ENCODE data around the gene LSM11. TPM values are rescaled to one million over a fixed set of nuclear protein-coding genes. Genes with fewer than 3 reads are reported as not detected.

Gene LSM11
- total RNA-seq, 6 experiments from 2014 or later: 0.75 to 1.5 (median 1.0) TPM

- no peak for ATAC-seq
- Histone ChIP-seq H3K27ac (no peak overlapping the region), H3K4me1 (no peaks in the 10 kb centered on the region), H3K36me3 (no peaks in the 10 kb centered on the region), H3K4me3 (no peak overlapping the region), H3K9me3 (no peaks in the 10 kb centered on the region), H3K27me3 (no peaks in the 10 kb centered on the region)
- DNase-seq: no peak
- intact Hi-C loops (cut with DNase I): no loop called here
- TF ChIP-seq CTCF (IDR thresholded peaks at IDR 0.05) (no peak), POLR2A (IDR thresholded peaks at IDR 0.05) (no peak)
Measured at GRCh38 chr5:157709346-157709745, 34.2 kb upstream of the LSM11 start.

GRCh38 chr5:157710431-157710830 is 33.1 kb upstream of the LSM11 start:
- no peak overlapping the region for H3K4me3 ChIP-seq
- 64% methylated on average over 3 of the region's 3 CpGs for WGBS (ENCODE audit: insufficient coverage, low coverage, low lambda C conversion rate, missing lambda C conversion rate)
- no peaks in the 10 kb centered on the region for H3K9me3 ChIP-seq
- no peaks in the 10 kb centered on the region for H3K36me3 ChIP-seq
- no peaks in the 10 kb centered on the region for H3K27me3 ChIP-seq
- ATAC-seq (no peak), DNase-seq (no peak)
- H3K27ac ChIP-seq: no peak overlapping the region
- H3K4me1 ChIP-seq: no peaks in the 10 kb centered on the region
- intact Hi-C loops (cut with DNase I): loop anchor here in 1 of 2 donors (10.0 kb wide), 1 partner anchor 266 kb away; no protein-coding TSS in a partner anchor
- TF ChIP-seq POLR2A (IDR thresholded peaks at IDR 0.05) (no peak), CTCF (IDR thresholded peaks at IDR 0.05) (no peak)

GRCh38 chr5:157710882-157711281 is 32.6 kb upstream of the LSM11 start:
- ATAC-seq (no peak), DNase-seq (no peak)

GRCh38 chr5:157713830-157714595 is 29.5 kb upstream of the LSM11 start:
- H3K36me3 ChIP-seq: no peaks in the 10 kb centered on the region
- H3K4me1 ChIP-seq: peaks cover 0 to 4% (median 0%) of the 10 kb centered on the region in 4 donors
- DNase-seq (no peak), ATAC-seq (no peak)
- H3K27me3 ChIP-seq: no peaks in the 10 kb centered on the region
- 81% methylated on average over 4 of the region's 4 CpGs for WGBS (ENCODE audit: insufficient coverage, low coverage, low lambda C conversion rate, missing lambda C conversion rate)
- no peak overlapping the region for H3K4me3 ChIP-seq
- intact Hi-C loops (cut with DNase I): loop anchor here in 1 of 2 donors (10.0 kb wide), 1 partner anchor 269 kb away; no protein-coding TSS in a partner anchor
- TF ChIP-seq CTCF (IDR thresholded peaks at IDR 0.05) (no peak), POLR2A (IDR thresholded peaks at IDR 0.05) (no peak)
- no peaks in the 10 kb centered on the region for H3K9me3 ChIP-seq
- no peak overlapping the region for H3K27ac ChIP-seq

More at GRCh38 chr5:157710882-157711281, 32.6 kb upstream of the LSM11 start:
- WGBS (ENCODE audit: insufficient coverage, low coverage, low lambda C conversion rate, missing lambda C conversion rate): 41% methylated on average over 2 of the region's 2 CpGs
- H3K36me3 ChIP-seq: no peaks in the 10 kb centered on the region
- no peaks in the 10 kb centered on the region for H3K27me3 ChIP-seq
- no peak overlapping the region for H3K27ac ChIP-seq
- intact Hi-C loops (cut with DNase I): loop anchor here in 1 of 2 donors (10.0 kb wide), 1 partner anchor 266 kb away; no protein-coding TSS in a partner anchor
- TF ChIP-seq CTCF (IDR thresholded peaks at IDR 0.05): no peak
- no peak for TF ChIP-seq POLR2A (IDR thresholded peaks at IDR 0.05)
- no peaks in the 10 kb centered on the region for H3K4me1 ChIP-seq
- no peak overlapping the region for H3K4me3 ChIP-seq
- no peaks in the 10 kb centered on the region for H3K9me3 ChIP-seq
